Kasumi-1 (cell line): Measurements from ENCODE around the gene PHKG2.
A peak's percentile ranks its signal among the peaks of the same experiment; 100 is the strongest.
"Not testable (repeated sequence)": the region's sequence is repeated elsewhere in the genome, so short reads cannot be mapped to it uniquely, and the experiment has no call there.

Source experiments
- DNase-seq, 2 experiments: peaks; one replicate each; lab custom pipeline; 2025; lab: John Stamatoyannopoulos, UW

PHKG2 gene

DNA sequence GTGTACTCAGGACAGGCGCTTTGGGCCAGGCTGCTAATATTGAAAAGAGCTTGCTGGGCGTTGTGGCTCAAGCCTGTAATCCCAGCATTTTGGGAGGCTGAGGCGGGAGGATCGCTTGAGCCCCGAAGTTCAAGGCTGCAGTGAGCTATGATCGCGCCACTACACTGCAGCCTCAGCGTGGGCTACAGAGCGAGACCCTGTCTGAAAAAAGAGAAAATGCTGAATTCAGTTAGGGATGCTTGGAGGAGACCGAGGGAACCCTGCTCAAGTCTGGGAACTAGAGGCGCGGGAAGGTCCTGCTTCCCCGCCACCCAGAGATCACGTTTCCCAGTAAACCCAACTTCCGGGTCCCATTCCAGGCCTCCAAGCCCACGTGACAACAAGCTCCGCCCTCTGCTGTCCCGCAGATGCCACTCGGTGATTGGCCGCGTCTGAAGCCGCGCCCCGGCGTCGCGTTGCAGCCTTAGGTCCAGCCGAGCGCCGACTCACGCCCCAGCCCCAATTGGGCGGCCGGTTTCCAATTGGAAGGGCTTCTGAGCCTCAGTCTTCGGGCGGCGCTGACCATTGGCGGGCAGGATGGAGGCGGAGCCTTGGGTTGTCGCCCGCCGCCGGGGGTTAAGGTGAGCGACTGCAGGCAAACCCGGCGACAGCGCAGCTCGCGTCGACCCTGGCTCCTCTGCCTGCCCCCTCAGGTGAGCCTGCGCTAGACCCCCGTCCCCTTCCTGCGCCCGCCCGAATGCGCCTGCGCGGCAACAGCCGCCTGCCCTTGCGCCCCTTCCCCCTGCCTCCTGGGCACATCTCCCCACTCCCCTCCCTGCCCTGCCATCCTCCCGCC, at the start of gene PHKG2:
Gene PHKG2, plus strand, starts transcription at position 627 of the 835 bp plus-strand sequence. CDS start 396 bp downstream, outside the sequence.
- peak; percentile 82 to 89 for DNase-seq

DNA sequence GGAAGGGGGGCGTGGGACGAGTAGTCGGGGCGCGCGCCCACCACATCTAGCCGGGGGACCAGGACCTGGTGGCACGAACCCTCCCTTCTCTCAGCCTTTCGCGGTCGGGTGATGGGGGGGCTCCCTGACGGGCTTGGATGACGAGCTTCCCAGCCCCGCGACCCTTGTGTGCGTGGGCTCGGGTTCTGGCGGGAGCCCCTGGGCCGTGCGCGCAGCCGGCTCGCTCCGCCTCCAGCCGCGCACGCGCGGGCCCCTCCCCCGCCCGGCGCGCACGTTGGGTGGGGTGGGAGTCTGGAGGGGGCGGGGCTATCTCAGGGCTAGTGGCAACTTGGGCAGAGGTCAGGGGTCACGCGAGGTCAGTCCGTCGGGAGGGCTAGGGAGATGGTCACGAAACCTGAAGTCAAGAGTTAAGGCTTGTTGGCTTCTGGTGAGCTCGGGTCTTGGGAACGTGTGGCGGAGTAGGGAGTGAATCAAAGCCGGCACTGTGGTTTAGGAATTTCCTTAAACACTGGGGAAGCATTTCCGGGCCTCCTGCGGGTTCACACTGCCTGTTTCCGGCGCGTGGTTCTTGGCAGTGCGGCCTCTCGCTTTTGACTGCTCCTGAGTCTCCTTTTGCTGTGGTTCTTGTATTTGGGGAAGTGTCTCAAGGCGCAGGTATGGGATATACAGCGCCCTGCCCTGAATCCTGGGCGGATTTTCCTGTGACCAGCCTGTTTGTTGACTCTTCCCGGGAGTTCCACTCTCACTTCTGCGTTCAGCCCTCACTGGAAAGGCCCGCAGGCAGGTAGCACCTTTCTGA, 49.2 kb upstream of the PHKG2 start, which contains the start of gene SRCAP:
Gene SRCAP, plus strand, starts transcription at position 356 of the 799 bp plus-strand sequence. CDS start 1,654 bp downstream, outside the sequence.
- DNase-seq, result peak; percentile 53 to 57

DNA sequence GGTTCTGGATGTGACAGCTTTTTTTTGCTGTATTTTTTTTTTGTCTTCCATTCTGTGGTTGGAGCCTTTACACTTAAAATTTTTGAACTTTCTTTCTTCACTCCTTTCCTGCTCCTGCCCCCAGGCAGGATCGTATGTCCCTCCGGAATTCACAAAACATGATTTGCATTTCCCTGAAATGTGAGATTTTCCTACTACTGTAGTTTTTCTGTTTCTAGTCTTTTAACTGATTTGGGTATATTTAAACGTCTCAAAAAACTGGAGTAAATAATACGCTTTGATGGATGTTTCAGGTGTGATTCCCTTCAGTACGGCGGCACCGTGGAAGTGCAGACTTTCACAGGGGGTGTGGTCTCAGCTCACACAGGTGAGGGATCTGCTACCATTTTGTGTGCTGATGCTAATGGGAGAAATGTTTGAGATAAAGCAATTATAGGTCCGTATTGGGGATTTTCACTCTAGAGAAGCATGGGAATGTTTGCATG, 48.6 kb upstream of the PHKG2 start:
- DNase-seq, result no peak

- no peak for DNase-seq
Observed at GRCh38 chr16:30700491-30700890, 47.7 kb upstream of the PHKG2 start.

DNA sequence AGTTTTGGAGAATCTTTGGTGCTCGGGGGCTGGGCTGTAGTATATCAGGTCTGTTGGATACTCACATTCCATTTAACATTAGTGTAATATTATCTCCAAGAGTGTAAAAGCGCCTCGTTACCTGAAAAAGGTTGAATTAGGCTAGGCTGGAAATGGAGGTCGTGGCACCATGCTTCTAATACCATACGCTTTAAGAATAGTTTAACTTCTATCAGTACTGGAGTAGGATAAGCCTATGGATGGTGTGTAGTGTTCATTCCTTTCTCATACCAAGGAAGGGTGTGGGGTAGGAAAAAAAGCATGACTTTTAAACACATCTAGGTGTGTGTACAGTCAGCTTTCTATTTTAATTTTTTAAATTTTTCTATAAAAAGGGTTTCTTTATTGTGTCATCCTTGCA, 47.3 kb upstream of the PHKG2 start:
- DNase-seq, result no peak

DNA sequence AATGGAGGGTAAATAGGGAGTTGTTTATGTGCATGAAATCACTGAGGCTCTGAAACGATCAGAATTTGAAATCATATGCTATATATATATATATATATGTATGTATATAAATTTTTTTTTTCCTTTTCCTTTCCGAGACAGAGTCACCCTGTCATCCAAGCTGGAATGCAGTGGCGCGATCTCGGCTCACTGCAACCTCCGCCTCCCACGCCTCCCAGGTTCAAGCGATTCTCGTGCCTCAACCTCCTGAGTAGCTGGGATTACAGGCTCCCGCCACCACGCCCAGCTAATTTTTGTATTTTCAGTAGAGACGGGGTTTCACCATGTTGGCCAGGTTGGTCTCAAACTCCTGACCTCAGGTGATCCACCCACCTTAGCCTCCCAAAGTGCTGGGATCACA, 45.2 kb upstream of the PHKG2 start:
- not testable (repeated sequence) for DNase-seq

DNA sequence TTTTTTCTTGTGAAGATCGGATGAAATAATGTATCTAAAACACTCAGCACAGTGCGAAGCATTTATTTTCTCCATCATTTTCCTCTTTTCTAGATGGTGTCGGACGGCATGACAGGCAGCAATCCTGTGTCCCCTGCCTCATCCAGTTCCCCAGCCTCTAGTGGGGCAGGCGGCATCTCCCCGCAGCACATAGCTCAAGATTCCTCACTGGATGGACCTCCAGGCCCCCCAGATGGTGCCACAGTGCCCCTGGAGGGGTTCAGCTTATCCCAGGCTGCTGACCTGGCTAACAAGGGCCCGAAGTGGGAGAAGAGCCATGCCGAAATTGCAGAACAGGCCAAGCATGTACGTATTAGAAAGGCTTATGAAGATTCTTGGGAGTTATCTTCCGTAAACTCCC, 44.3 kb upstream of the PHKG2 start:
- no peak for DNase-seq

GRCh38 chr16:30706046-30706445, 42.2 kb upstream of the PHKG2 start:
- no peak for DNase-seq

- DNase-seq, result no peak
Observed at GRCh38 chr16:30710971-30711370, 37.3 kb upstream of the PHKG2 start.

GRCh38 chr16:30711712-30712111, 36.5 kb upstream of the PHKG2 start:
- DNase-seq, result no peak

GRCh38 chr16:30715750-30716445, 32.3 kb upstream of the PHKG2 start:
- DNase-seq, result peak; percentile 47 to 73

GRCh38 chr16:30720086-30720485, 28.1 kb upstream of the PHKG2 start:
- DNase-seq, result no peak

GRCh38 chr16:30720694-30721093, 27.5 kb upstream of the PHKG2 start:
- no peak for DNase-seq

DNA sequence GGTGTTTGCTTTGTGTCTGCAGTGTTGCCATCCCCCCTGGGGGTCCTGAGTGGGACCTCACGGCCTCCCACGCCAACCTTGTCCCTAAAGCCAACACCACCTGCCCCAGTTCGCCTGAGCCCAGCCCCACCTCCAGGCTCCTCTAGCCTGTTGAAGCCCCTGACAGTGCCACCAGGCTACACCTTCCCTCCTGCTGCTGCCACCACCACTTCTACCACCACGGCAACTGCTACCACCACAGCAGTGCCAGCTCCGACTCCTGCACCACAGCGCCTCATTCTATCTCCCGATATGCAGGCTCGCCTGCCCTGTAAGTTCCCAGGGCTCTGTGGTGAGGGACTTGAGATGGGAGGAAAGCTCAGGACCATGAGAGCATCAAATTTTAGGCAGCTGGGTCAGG, 27.1 kb upstream of the PHKG2 start:
- no peak for DNase-seq

DNA sequence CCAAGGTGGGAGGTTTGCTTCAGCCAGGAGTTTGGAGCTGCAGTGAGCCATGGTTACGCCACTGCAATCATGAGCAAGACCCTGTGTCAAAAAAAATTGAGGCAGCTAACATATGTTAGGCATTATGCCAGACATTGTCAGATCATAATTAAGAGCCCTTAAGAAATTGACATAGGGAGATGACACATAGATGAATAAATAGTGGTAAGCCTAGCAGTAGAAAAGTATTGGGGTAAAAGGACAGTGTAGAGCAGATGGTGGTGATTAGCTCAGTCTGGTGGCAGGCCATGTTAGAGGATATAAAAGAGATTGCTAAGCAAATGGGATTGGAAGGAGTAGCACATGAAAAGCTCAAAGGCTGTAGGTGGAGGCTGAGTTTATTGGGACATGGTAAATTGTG, 26.6 kb upstream of the PHKG2 start:
- no peak for DNase-seq

GRCh38 chr16:30722443-30722842, 25.8 kb upstream of the PHKG2 start:
- DNase-seq, result no peak

- DNase-seq, result no peak
Observed at GRCh38 chr16:30722916-30723315, 25.3 kb upstream of the PHKG2 start.

- no peak for DNase-seq
Observed at GRCh38 chr16:30723725-30724355, 24.4 kb upstream of the PHKG2 start.

GRCh38 chr16:30724641-30725417, 23.4 kb upstream of the PHKG2 start:
- DNase-seq, result peak; percentile 7 to 36

GRCh38 chr16:30725418-30725792, 22.8 kb upstream of the PHKG2 start:
- no peak for DNase-seq

DNA sequence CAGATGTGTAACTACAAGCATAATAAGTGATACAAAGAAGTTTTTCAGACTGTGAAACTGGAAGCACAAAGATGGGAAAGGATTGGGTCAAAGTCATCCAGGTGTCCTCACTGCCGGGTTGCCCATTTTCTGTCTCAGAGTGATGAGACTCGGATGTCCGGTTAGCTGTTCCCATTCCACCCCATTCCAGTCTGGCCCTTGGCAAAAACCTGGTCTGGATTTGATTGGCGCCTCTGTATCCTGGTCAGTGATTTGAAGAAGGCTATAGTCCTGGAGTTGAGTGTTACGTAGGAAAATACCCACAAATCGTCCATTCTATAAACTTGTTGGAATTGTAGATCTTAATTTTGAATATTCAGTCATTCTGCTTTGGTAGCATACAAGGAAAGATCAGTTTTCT, 19.9 kb upstream of the PHKG2 start:
- no peak for DNase-seq
